HL-60 (cell line): ENCODE measurements around the gene SNRPA1.

Source experiments
- DNase-seq, 2 experiments: peaks; one replicate each; pipeline ENCODE4 v3.0.0-alpha.2; 2010 to 2020; ENCODE audit warnings: low read depth in 1 of 2, low spot score in 1 of 2
- H3K27ac ChIP-seq: fragments of 250-450 bp; sonication (Bioruptor Pico); replicated peaks from 2 replicates; pipeline ENCODE4 v1.5.1; 2020; ENCODE audit warnings: mild to moderate bottlenecking, moderate library complexity
- H3K27me3 ChIP-seq: fragments of 250-450 bp; sonication (Bioruptor Pico); 2 replicates; pipeline ENCODE4 v1.5.1; 2021; ENCODE audit warnings: mild to moderate bottlenecking, moderate library complexity; ENCODE audit not compliant: insufficient read depth, poor library complexity, severe bottlenecking
- H3K4me3 ChIP-seq: replicated peaks from 2 replicates; pipeline ENCODE4 v1.5.1; 2011; ENCODE audit warnings: mild to moderate bottlenecking, control low read depth, low read length; ENCODE audit not compliant: insufficient read depth
- GABPA ChIP-seq: IDR thresholded peaks from 2 replicates; pipeline ENCODE4 v1.6.1; 2012; ENCODE audit warnings: low read depth
- POLR2AphosphoS5 ChIP-seq: IDR thresholded peaks from 2 replicates; pipeline ENCODE4 v1.6.1; 2012; ENCODE audit warnings: low read depth
- SPI1 ChIP-seq: IDR thresholded peaks from 2 replicates; pipeline ENCODE4 v1.6.1; 2012; ENCODE audit warnings: low read depth, mild to moderate bottlenecking, borderline replicate concordance
- TF ChIP-seq, protein P1 (sequence below): IDR thresholded peaks from one replicate; pipeline ENCODE4 v1.5.1; 2011; ENCODE audit warnings: low read length, control low read depth, inconsistent platforms; ENCODE audit not compliant: insufficient read depth
- TF ChIP-seq, protein P2 (sequence below): IDR thresholded peaks from 2 replicates; pipeline ENCODE4 v1.6.1; 2012; ENCODE audit warnings: low read depth; ENCODE audit not compliant: insufficient replicate concordance

Gene SNRPA1

DNA sequence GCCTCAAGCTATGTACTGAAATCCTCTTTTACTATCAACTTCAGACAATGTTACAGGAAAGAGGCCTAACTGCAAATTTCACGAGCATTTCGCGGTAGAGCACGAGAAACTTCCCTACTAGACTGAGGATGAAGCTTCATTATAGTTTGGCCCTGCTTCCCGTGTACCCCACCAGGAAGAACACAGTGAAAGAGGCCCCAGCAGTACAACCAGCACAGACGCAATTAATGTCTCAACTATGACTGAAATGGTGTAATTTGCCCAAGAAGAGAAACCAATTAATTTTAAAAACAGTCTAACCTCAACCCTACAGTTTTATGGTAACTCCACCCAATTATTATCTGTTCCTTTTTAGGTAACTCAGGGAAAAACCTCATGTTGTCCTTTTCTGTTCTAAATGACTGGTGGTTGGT lies 55.3 kb downstream of the SNRPA1 start:
- no peaks in the 10 kb centered on the region for H3K27me3 ChIP-seq
- peak overlapping the region; percentile 83 for H3K27ac ChIP-seq
- peak; percentile 75 to 84 for DNase-seq
- H3K4me3 ChIP-seq, result no peak overlapping the region
- 0 out of 2 replicates have a peak, but pooled peaks have one; percentile 17 for TF ChIP-seq POLR2AphosphoS5
- no peak for TF ChIP-seq SPI1

- Histone ChIP-seq H3K4me3 (no peak overlapping the region), H3K27me3 (no peaks in the 10 kb centered on the region), H3K27ac (peak overlapping the region; percentile 83)
- TF ChIP-seq, protein P1, sequence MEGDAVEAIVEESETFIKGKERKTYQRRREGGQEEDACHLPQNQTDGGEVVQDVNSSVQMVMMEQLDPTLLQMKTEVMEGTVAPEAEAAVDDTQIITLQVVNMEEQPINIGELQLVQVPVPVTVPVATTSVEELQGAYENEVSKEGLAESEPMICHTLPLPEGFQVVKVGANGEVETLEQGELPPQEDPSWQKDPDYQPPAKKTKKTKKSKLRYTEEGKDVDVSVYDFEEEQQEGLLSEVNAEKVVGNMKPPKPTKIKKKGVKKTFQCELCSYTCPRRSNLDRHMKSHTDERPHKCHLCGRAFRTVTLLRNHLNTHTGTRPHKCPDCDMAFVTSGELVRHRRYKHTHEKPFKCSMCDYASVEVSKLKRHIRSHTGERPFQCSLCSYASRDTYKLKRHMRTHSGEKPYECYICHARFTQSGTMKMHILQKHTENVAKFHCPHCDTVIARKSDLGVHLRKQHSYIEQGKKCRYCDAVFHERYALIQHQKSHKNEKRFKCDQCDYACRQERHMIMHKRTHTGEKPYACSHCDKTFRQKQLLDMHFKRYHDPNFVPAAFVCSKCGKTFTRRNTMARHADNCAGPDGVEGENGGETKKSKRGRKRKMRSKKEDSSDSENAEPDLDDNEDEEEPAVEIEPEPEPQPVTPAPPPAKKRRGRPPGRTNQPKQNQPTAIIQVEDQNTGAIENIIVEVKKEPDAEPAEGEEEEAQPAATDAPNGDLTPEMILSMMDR, result no peak
- TF ChIP-seq SPI1 (no peak), POLR2AphosphoS5 (no peak), GABPA (no peak)
- TF ChIP-seq, protein P2, sequence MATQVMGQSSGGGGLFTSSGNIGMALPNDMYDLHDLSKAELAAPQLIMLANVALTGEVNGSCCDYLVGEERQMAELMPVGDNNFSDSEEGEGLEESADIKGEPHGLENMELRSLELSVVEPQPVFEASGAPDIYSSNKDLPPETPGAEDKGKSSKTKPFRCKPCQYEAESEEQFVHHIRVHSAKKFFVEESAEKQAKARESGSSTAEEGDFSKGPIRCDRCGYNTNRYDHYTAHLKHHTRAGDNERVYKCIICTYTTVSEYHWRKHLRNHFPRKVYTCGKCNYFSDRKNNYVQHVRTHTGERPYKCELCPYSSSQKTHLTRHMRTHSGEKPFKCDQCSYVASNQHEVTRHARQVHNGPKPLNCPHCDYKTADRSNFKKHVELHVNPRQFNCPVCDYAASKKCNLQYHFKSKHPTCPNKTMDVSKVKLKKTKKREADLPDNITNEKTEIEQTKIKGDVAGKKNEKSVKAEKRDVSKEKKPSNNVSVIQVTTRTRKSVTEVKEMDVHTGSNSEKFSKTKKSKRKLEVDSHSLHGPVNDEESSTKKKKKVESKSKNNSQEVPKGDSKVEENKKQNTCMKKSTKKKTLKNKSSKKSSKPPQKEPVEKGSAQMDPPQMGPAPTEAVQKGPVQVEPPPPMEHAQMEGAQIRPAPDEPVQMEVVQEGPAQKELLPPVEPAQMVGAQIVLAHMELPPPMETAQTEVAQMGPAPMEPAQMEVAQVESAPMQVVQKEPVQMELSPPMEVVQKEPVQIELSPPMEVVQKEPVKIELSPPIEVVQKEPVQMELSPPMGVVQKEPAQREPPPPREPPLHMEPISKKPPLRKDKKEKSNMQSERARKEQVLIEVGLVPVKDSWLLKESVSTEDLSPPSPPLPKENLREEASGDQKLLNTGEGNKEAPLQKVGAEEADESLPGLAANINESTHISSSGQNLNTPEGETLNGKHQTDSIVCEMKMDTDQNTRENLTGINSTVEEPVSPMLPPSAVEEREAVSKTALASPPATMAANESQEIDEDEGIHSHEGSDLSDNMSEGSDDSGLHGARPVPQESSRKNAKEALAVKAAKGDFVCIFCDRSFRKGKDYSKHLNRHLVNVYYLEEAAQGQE, result no peak
- DNase-seq, result peak; percentile 70 to 80
Measured at GRCh38 chr15:101237251-101237650, 57.8 kb downstream of the SNRPA1 start.

- Histone ChIP-seq H3K4me3 (no peak overlapping the region), H3K27ac (peak overlapping the region; percentile 23), H3K27me3 (no peaks in the 10 kb centered on the region)
- peak; percentile 55; the same call in 1 of the 2 replicates for TF ChIP-seq SPI1
- TF ChIP-seq, protein P2, result no peak
- no peak for DNase-seq
Measured at GRCh38 chr15:101233651-101234280, 61.3 kb downstream of the SNRPA1 start.

- Histone ChIP-seq H3K27me3 (no peaks in the 10 kb centered on the region), H3K27ac (no peak overlapping the region), H3K4me3 (no peak overlapping the region)
- DNase-seq, result no peak
- TF ChIP-seq SPI1 (no peak), GABPA (no peak), POLR2AphosphoS5 (no peak)
- TF ChIP-seq, protein P2, result no peak
- TF ChIP-seq, protein P1, result no peak
Measured at GRCh38 chr15:101232677-101233076, 62.4 kb downstream of the SNRPA1 start.
